OCI-LY1 (cell line): ENCODE results near the gene SASH3.

ENCODE experiments used
- EZH2 ChIP-seq: fragments of 200-600 bp; sonication (generic), shearing (Covaris generic); IDR thresholded peaks from 2 replicates; pipeline ENCODE4 v1.8.0; 2017; ENCODE audit warnings: borderline replicate concordance, mixed run types, mild to moderate bottlenecking, antibody characterized with exemption, low read length, moderate library complexity, mixed read lengths
- TF ChIP-seq, protein P1 (sequence below): fragments of 200-600 bp; sonication (generic), shearing (Covaris generic); IDR thresholded peaks from 2 replicates; pipeline ENCODE4 v1.5.1; 2017; ENCODE audit warnings: mild to moderate bottlenecking, antibody characterized with exemption, low read length, moderate library complexity, mixed read lengths

DNA sequence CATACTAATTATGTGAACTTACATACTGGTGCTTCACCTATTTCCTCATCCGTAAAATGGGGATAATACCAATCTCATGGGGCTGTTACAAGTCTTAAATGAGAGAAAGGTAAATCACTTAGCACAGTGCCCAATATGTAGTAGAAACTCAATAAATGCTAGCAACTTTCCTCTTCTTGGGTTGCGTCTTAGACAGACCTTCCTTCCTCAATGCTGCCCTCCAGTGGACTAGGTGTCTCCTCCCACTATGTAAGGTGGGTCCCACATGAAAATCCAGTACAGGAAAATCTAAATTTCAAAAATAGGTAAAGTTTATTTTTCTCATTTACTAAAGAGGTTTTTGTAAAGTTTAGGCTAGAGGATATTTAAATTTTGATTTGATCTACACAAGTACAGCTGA is 43.4 kb downstream of the SASH3 start:
- TF ChIP-seq, protein P1, sequence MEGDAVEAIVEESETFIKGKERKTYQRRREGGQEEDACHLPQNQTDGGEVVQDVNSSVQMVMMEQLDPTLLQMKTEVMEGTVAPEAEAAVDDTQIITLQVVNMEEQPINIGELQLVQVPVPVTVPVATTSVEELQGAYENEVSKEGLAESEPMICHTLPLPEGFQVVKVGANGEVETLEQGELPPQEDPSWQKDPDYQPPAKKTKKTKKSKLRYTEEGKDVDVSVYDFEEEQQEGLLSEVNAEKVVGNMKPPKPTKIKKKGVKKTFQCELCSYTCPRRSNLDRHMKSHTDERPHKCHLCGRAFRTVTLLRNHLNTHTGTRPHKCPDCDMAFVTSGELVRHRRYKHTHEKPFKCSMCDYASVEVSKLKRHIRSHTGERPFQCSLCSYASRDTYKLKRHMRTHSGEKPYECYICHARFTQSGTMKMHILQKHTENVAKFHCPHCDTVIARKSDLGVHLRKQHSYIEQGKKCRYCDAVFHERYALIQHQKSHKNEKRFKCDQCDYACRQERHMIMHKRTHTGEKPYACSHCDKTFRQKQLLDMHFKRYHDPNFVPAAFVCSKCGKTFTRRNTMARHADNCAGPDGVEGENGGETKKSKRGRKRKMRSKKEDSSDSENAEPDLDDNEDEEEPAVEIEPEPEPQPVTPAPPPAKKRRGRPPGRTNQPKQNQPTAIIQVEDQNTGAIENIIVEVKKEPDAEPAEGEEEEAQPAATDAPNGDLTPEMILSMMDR, result peak; percentile 58
- no peak for TF ChIP-seq EZH2
